KMS-11 (cell line): ENCODE results near the gene CHST11.

Experiments used
- H2AFZ ChIP-seq: fragments of 200-600 bp; sonication (generic); 2 replicates; pipeline ENCODE4 v1.6.1; 2016; ENCODE audit warnings: antibody characterized with exemption, mixed run types, low read depth
- H3K27ac ChIP-seq: fragments of 200-600 bp; sonication (generic); 2 replicates; pipeline ENCODE4 v1.6.1; 2016; ENCODE audit warnings: mild to moderate bottlenecking, mixed run types
- H3K27me3 ChIP-seq: fragments of 200-600 bp; sonication (generic); 2 replicates; pipeline ENCODE4 v1.6.1; 2017; ENCODE audit warnings: mild to moderate bottlenecking, low read depth, mixed run types, moderate library complexity; ENCODE audit not compliant: insufficient read depth
- H3K36me3 ChIP-seq: fragments of 200-600 bp; sonication (generic); 2 replicates; pipeline ENCODE4 v1.6.1; 2017; ENCODE audit warnings: mild to moderate bottlenecking, mixed run types; ENCODE audit not compliant: insufficient read depth
- H3K4me1 ChIP-seq: fragments of 200-600 bp; sonication (generic); 2 replicates; pipeline ENCODE4 v1.6.1; 2016; ENCODE audit warnings: mild to moderate bottlenecking, low read depth, mixed run types; ENCODE audit not compliant: poor library complexity, severe bottlenecking
- H3K4me2 ChIP-seq: fragments of 200-600 bp; sonication (generic); 2 replicates; pipeline ENCODE4 v1.7.0; 2016; ENCODE audit warnings: mild to moderate bottlenecking, mixed run types
- H3K4me3 ChIP-seq: fragments of 200-600 bp; sonication (generic); IDR thresholded peaks from 2 replicates; pipeline ENCODE4 v1.6.1; 2017; ENCODE audit warnings: low read depth, low read length, mixed read lengths; ENCODE audit not compliant: insufficient read depth
- H3K79me2 ChIP-seq: fragments of 200-600 bp; sonication (generic); 2 replicates; pipeline ENCODE4 v1.6.1; 2016; ENCODE audit warnings: low read depth, mixed run types; ENCODE audit not compliant: insufficient read depth
- H3K9ac ChIP-seq: fragments of 200-600 bp; sonication (generic); 2 replicates; pipeline ENCODE4 v1.6.1; 2016; ENCODE audit warnings: mild to moderate bottlenecking, mixed run types
- H4K20me1 ChIP-seq: fragments of 200-600 bp; sonication (generic); 2 replicates; pipeline ENCODE4 v1.6.1; 2016; ENCODE audit warnings: mild to moderate bottlenecking, mixed run types; ENCODE audit not compliant: insufficient read depth
- TF ChIP-seq, protein P1 (sequence below): fragments of 200-600 bp; sonication (generic); conservative IDR thresholded peaks from 2 replicates; pipeline ENCODE4 v1.6.1; 2017; ENCODE audit warnings: low read depth, mild to moderate bottlenecking, antibody characterized with exemption, low read length, moderate library complexity, mixed read lengths

CHST11 gene

DNA sequence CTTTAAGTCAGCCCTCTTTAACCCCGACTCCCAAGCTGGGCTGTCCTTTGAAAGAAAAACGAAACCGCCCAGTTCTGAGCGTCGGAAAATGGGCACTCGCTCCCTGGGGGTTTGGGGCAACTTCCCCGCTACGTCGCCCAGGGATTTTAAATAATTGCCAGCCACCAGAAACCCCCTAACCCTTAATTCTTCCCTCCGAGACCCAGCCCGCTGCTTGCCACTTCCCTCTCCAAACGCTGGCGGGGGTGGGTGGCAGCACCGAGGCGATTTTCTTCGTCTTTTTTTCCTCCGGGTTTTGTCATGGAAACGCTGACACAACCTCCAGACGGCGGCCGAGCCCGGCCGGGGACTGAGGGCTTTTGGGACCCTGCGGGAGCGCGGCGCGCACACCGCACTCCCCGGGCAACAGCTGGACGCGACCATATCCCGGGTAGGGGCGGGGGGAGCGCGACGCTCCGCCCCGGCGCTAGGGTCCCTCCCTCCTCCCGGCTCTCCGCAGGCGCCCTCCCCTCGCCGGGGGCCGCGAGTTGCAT lies at the start of gene CHST11:
TSS of gene CHST11 (plus strand) at position 532 of the 533 bp plus-strand sequence.
- Histone ChIP-seq H3K79me2 (peaks cover 43% of the 10 kb centered on the region), H3K9ac (peak within 1 kb of the TSS; percentile 79), H3K4me3 (peak within 1 kb of the TSS; percentile 22), H3K4me2 (peak within 1 kb of the TSS; percentile 47), H3K36me3 (no peaks in the 10 kb centered on the region), H3K27ac (peak within 1 kb of the TSS; percentile 71), H3K4me1 (peaks cover 32% of the 10 kb centered on the region), H3K27me3 (no peaks in the 10 kb centered on the region), H4K20me1 (no peaks in the 10 kb centered on the region), H2AFZ (peak within 1 kb of the TSS; percentile 80)
- TF ChIP-seq, protein P1, sequence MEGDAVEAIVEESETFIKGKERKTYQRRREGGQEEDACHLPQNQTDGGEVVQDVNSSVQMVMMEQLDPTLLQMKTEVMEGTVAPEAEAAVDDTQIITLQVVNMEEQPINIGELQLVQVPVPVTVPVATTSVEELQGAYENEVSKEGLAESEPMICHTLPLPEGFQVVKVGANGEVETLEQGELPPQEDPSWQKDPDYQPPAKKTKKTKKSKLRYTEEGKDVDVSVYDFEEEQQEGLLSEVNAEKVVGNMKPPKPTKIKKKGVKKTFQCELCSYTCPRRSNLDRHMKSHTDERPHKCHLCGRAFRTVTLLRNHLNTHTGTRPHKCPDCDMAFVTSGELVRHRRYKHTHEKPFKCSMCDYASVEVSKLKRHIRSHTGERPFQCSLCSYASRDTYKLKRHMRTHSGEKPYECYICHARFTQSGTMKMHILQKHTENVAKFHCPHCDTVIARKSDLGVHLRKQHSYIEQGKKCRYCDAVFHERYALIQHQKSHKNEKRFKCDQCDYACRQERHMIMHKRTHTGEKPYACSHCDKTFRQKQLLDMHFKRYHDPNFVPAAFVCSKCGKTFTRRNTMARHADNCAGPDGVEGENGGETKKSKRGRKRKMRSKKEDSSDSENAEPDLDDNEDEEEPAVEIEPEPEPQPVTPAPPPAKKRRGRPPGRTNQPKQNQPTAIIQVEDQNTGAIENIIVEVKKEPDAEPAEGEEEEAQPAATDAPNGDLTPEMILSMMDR, result no peak

DNA sequence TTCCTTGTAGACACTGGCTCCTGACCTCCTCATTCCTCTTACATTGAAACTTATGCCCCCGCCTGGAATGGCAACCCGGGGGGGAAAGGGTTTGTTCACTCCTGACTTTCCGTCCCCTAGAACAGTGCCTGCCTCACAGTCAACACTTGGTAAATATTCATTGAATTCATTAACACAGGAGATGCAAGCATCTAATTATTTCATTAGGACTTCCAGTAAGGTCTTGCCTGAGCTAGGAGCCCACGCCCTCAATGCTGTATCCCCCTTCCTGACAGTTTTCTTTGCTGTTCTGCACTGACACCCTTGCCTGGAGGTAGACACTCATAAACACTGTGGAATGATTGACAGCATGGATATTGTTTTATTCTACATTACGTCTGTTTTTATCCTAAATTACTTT lies 49.3 kb upstream of the CHST11 start:
- Histone ChIP-seq H4K20me1 (no peaks in the 10 kb centered on the region), H3K36me3 (no peaks in the 10 kb centered on the region), H2AFZ (no peak overlapping the region), H3K4me3 (no peak overlapping the region), H3K4me2 (no peak overlapping the region), H3K79me2 (no peaks in the 10 kb centered on the region), H3K4me1 (no peaks in the 10 kb centered on the region), H3K27ac (no peak overlapping the region), H3K9ac (no peak overlapping the region), H3K27me3 (no peaks in the 10 kb centered on the region)
- TF ChIP-seq, protein P1, result no peak

DNA sequence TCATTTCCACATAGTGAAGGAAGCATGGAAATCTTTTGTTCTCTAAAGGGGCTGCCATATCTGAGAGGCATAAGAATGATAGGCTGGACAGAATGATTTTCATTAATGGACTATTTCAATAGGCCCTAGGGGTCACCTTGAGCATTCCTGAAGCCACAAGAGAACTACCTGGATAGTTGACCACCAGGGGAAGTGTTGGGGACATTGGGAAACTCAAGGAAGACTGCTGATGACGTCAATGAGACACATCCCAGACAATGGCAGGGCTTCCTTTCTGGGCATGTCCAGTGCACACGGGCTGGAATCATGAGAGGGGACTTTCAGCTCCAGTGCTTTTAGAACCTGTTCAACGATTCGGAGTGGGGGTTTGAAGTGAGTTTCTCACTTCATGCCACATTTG lies 48.8 kb upstream of the CHST11 start:
- Histone ChIP-seq H3K9ac (no peak overlapping the region), H3K79me2 (no peaks in the 10 kb centered on the region), H3K4me3 (no peak overlapping the region), H2AFZ (no peak overlapping the region), H3K27ac (no peak overlapping the region), H4K20me1 (no peaks in the 10 kb centered on the region), H3K4me2 (no peak overlapping the region), H3K27me3 (no peaks in the 10 kb centered on the region), H3K36me3 (no peaks in the 10 kb centered on the region), H3K4me1 (no peaks in the 10 kb centered on the region)
- TF ChIP-seq, protein P1, result no peak

DNA sequence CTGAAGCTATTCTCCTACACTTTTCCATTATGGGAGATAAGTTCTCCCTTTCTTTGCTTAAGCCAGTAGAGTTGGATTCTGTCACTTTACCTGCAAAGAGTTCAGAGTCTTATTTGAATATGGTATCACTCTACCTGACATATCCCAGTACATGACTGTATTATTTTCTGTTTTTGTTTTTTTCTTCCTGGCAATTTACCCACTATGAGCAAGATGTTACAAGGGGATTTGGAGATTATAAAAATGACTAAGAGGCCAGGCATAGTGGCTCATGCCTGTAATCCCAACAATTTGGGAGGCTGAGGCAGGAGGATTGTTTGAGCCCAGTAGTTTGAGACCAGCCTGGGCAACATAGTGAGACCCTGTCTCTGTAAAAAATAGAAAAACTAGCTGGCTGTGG lies 46.4 kb upstream of the CHST11 start:
- no peaks in the 10 kb centered on the region for H3K36me3 ChIP-seq
- H3K4me3 ChIP-seq, result no peak overlapping the region
- no peak overlapping the region for H3K4me2 ChIP-seq
- H4K20me1 ChIP-seq, result no peaks in the 10 kb centered on the region
- H3K27ac ChIP-seq, result no peak overlapping the region
- no peaks in the 10 kb centered on the region for H3K27me3 ChIP-seq
- no peak overlapping the region for H3K9ac ChIP-seq
- H3K4me1 ChIP-seq, result no peaks in the 10 kb centered on the region
- no peak overlapping the region for H2AFZ ChIP-seq
- TF ChIP-seq, protein P1, result no peak
- no peaks in the 10 kb centered on the region for H3K79me2 ChIP-seq
